Activated T-cell treated with anti-CD3 and anti-CD28 coated beads for 1 hour (primary cell): ENCODE data around the gene CEP57.
"Not testable (repeated sequence)": the region's sequence is repeated elsewhere in the genome, so short reads cannot be mapped to it uniquely, and the experiment has no call there.

Experiments
- DNase-seq: peaks from one replicate; pipeline ENCODE4 v3.0.0-alpha.2; 2020; ENCODE audit warnings: low read depth

The CEP57 gene

GRCh38 chr11:95796501-95796900 is 6.2 kb downstream of the CEP57 start:
- DNase-seq, result no peak

- no peak for DNase-seq
Measured at GRCh38 chr11:95799546-95799945, 9.2 kb downstream of the CEP57 start.

- no peak for DNase-seq
Measured at GRCh38 chr11:95800438-95800837, 10.1 kb downstream of the CEP57 start.

- DNase-seq, result no peak
Measured at GRCh38 chr11:95802806-95803205, 12.5 kb downstream of the CEP57 start.

- DNase-seq, result no peak
Measured at GRCh38 chr11:95803973-95804372, 13.7 kb downstream of the CEP57 start.

- no peak for DNase-seq
Measured at GRCh38 chr11:95805869-95806268, 15.6 kb downstream of the CEP57 start.

- not testable (repeated sequence) for DNase-seq
Measured at GRCh38 chr11:95806464-95806863, 16.2 kb downstream of the CEP57 start.

GRCh38 chr11:95811052-95811451 is 20.8 kb downstream of the CEP57 start:
- not testable (repeated sequence) for DNase-seq

- DNase-seq, result no peak
Measured at GRCh38 chr11:95816037-95816436, 25.7 kb downstream of the CEP57 start.

GRCh38 chr11:95821640-95822039 is 31.3 kb downstream of the CEP57 start:
- DNase-seq, result no peak

GRCh38 chr11:95827696-95828095 is 37.4 kb downstream of the CEP57 start:
- DNase-seq, result no peak

- no peak for DNase-seq
Measured at GRCh38 chr11:95829580-95830259, 39.4 kb downstream of the CEP57 start.

GRCh38 chr11:95831198-95831883 is 41.0 kb downstream of the CEP57 start:
- DNase-seq, result no peak

GRCh38 chr11:95832763-95833162 is 42.5 kb downstream of the CEP57 start:
- no peak for DNase-seq

GRCh38 chr11:95833378-95833777 is 43.1 kb downstream of the CEP57 start:
- no peak for DNase-seq

GRCh38 chr11:95835351-95835750 is 45.1 kb downstream of the CEP57 start:
- DNase-seq, result no peak

GRCh38 chr11:95835768-95836488 is 45.6 kb downstream of the CEP57 start:
- peak; percentile 34 for DNase-seq

- no peak for DNase-seq
Measured at GRCh38 chr11:95845167-95845566, 54.9 kb downstream of the CEP57 start.

GRCh38 chr11:95849087-95849825 is 59.0 kb downstream of the CEP57 start:
- DNase-seq, result no peak

- DNase-seq, result no peak
Measured at GRCh38 chr11:95850137-95850536, 59.8 kb downstream of the CEP57 start.

GRCh38 chr11:95853138-95853537 is 62.8 kb downstream of the CEP57 start:
- DNase-seq, result no peak

- DNase-seq, result no peak
Measured at GRCh38 chr11:95853862-95854261, 63.6 kb downstream of the CEP57 start.
